ENCODE results near the gene CCDC152. TPM values are rescaled to one million over a fixed set of nuclear protein-coding genes. Genes with fewer than 3 reads are reported as not detected.
"Not testable (repeated sequence)": the region's sequence is repeated elsewhere in the genome, so short reads cannot be mapped to it uniquely, and the experiment has no call there.

Gene CCDC152
- total RNA-seq, 1 experiment from 2014 or later: 0.60 TPM

GRCh38 chr5:42812620-42813019 is 56.0 kb downstream of the CCDC152 start:
- no peak for DNase-seq (ENCODE audit: low read depth)

GRCh38 chr5:42813533-42813932 is 56.9 kb downstream of the CCDC152 start:
- no peak for DNase-seq (ENCODE audit: low read depth)

GRCh38 chr5:42816546-42816945 is 59.9 kb downstream of the CCDC152 start:
- DNase-seq (ENCODE audit: low read depth): not testable (repeated sequence)

- no peak for DNase-seq (ENCODE audit: low read depth)
These were observed 63.1 kb downstream of the CCDC152 start for GRCh38 chr5:42819745-42820144.

GRCh38 chr5:42822548-42822947 is 65.9 kb downstream of the CCDC152 start:
- DNase-seq (ENCODE audit: low read depth): no peak

GRCh38 chr5:42824347-42824976 is 67.8 kb downstream of the CCDC152 start:
- no peak for DNase-seq (ENCODE audit: low read depth)

- DNase-seq (ENCODE audit: low read depth): no peak
These were observed 69.0 kb downstream of the CCDC152 start for GRCh38 chr5:42825422-42826148.

- DNase-seq (ENCODE audit: low read depth): no peak
These were observed 70.3 kb downstream of the CCDC152 start for GRCh38 chr5:42826757-42827515.

- peak; percentile 5 for DNase-seq (ENCODE audit: low read depth)
These were observed 72.1 kb downstream of the CCDC152 start for GRCh38 chr5:42828671-42829070.

GRCh38 chr5:42830924-42831323 is 74.3 kb downstream of the CCDC152 start:
- no peak for DNase-seq (ENCODE audit: low read depth)

- DNase-seq (ENCODE audit: low read depth): no peak
These were observed 75.4 kb downstream of the CCDC152 start for GRCh38 chr5:42832060-42832459.

- DNase-seq (ENCODE audit: low read depth): no peak
These were observed 79.6 kb downstream of the CCDC152 start for GRCh38 chr5:42836070-42836769.

- DNase-seq (ENCODE audit: low read depth): no peak
These were observed 81.0 kb downstream of the CCDC152 start for GRCh38 chr5:42837601-42838000.

- DNase-seq (ENCODE audit: low read depth): no peak
These were observed 82.6 kb downstream of the CCDC152 start for GRCh38 chr5:42839196-42839595.

- DNase-seq (ENCODE audit: low read depth): peak; percentile 74
These were observed 83.7 kb downstream of the CCDC152 start for GRCh38 chr5:42840269-42840668.

GRCh38 chr5:42840842-42841567 is 84.4 kb downstream of the CCDC152 start:
- no peak for DNase-seq (ENCODE audit: low read depth)

- DNase-seq (ENCODE audit: low read depth): peak; percentile 27
These were observed 86.5 kb downstream of the CCDC152 start for GRCh38 chr5:42842921-42843641.

- no peak for DNase-seq (ENCODE audit: low read depth)
These were observed 87.2 kb downstream of the CCDC152 start for GRCh38 chr5:42843675-42844292.

- not testable (repeated sequence) for DNase-seq (ENCODE audit: low read depth)
These were observed 87.8 kb downstream of the CCDC152 start for GRCh38 chr5:42844408-42844807.

GRCh38 chr5:42848545-42848944 is 91.9 kb downstream of the CCDC152 start:
- no peak for DNase-seq (ENCODE audit: low read depth)

Measured in RPMI7951 (cell line).